Stimulated activated CD4-positive, alpha-beta T cell treated with anti-CD3 and anti-CD28 coated beads, Interleukin-2, amount 100 ng/mL, for 48 hours (primary cell): Measurements from ENCODE around the gene TTLL6.
A peak's percentile ranks its signal among the peaks of the same experiment; 100 is the strongest.
"Not testable (repeated sequence)": the region's sequence is repeated elsewhere in the genome, so short reads cannot be mapped to it uniquely, and the experiment has no call there.

Source experiments
- DNase-seq, 2 donors: peaks; one replicate each; pipeline ENCODE4 v3.0.0-alpha.2; 2020

Gene TTLL6

GRCh38 chr17:48816774-48817590 is at the start of gene TTLL6:
Gene TTLL6 (minus strand): TSS chr17:48817229. CDS start chr17:48817072, 157 bp downstream.
- DNase-seq, result peak; percentile 57 to 63

DNA sequence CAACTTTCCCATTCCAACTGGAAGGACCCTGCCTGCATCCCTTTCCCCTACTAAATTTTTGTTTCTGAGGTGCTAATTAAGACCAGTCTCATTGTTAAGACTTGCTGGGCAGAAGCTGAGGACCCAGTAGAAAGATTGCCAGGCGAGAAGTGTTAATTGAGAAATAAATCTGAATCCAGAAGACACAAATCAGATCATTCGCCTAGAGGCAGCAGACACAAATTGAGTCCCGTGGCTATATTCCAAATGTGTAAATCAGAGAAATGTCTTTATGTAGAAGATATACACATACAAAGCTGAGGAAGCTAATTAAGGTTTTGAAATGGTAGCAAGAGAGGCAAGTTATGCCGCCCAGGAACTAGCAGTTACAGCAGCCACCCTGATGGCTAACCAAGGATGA is 43.4 kb upstream of the TTLL6 start:
- no peak for DNase-seq

DNA sequence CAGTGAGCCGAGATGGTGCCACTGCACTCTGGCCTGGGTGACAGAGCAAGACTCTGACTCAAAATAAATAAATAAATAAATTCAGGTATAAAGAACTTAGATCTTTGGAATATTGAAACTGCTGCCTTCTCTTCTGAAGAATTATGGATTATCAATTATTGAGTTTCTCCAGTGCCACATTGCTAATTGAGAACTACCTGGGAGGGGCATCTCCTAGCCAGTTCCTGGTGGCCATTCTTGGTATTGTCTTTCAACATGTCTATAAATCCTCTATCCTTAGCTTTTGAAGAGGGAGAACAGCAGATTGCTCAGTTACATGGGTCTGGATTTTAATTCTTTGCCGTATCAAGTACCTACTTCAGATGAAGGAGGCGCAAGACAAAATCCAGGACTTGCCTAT is 43.0 kb upstream of the TTLL6 start:
- no peak for DNase-seq

- DNase-seq, result no peak
Measured at GRCh38 chr17:48856122-48856821, 39.2 kb upstream of the TTLL6 start.

GRCh38 chr17:48854774-48855476 is 37.9 kb upstream of the TTLL6 start:
- no peak for DNase-seq

DNA sequence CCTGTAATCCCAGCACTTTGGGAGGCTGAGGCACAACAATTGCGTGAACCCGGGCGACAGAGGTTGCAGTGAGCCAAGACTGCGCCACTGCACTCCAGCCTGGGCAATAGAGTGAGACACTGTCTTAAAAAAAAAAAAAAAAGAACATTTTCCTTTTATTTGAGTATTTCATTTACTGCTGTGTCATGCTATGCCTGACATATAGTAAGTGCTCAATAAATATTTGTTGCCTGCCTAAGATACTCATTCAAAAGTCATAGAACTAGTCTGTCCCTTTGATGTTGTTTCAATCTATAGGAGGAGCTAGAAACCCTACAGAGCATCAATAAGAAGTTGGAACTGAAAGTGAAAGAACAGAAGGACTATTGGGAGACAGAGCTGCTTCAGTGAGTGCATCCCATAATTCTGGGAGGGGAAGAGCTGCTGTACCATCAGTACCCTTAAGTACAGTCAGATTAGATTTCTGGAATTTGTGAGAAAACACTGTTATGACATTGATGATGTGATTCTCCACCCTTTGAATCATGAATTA is 33.8 kb upstream of the TTLL6 start:
- DNase-seq, result no peak

- no peak for DNase-seq
Measured at GRCh38 chr17:48843187-48843900, 26.3 kb upstream of the TTLL6 start.

- no peak for DNase-seq
Measured at GRCh38 chr17:48842746-48843145, 25.7 kb upstream of the TTLL6 start.

- no peak for DNase-seq
Measured at GRCh38 chr17:48841395-48841831, 24.4 kb upstream of the TTLL6 start.

DNA sequence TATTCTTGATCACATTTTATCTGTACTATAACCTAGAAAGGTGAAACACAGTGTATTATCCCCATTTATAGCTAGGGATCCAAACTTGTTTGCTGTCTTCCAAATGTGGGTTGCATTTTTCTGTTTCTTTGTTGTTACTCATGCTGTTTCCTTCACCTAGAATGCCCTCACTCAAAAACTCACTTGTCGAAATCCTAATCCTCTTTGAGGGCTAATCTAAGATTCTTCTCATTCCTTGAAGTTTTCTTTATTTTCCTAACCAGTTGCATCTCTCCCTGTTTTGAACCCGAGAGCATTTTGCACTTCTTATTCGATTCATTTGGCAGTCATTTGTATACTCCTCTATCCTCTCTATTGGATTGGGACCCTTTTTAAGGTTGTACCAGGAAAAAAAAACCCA is 23.4 kb upstream of the TTLL6 start:
- no peak for DNase-seq

- DNase-seq, result not testable (repeated sequence)
Measured at GRCh38 chr17:48837458-48837857, 20.4 kb upstream of the TTLL6 start.

DNA sequence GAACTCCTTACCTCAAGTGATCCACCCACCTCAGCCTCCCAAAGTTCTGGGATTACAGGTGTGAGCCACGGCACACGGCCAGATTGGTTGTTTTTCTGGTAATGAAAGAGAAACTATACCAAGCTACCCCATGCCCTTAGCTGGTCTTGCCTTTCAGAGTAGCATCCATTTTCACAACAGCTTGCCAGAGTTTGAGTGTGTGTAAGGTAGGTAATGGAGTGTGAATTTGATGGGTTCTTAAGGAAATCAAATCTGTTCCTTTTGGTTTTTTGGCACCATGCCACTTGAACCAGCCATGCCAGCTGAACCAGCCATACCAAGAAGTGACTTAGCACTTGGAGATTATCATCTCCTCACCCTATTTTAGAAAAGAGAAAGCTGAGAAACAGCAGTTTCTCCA is 18.9 kb upstream of the TTLL6 start:
- DNase-seq, result no peak

- DNase-seq, result no peak
Measured at GRCh38 chr17:48834973-48835372, 17.9 kb upstream of the TTLL6 start.

DNA sequence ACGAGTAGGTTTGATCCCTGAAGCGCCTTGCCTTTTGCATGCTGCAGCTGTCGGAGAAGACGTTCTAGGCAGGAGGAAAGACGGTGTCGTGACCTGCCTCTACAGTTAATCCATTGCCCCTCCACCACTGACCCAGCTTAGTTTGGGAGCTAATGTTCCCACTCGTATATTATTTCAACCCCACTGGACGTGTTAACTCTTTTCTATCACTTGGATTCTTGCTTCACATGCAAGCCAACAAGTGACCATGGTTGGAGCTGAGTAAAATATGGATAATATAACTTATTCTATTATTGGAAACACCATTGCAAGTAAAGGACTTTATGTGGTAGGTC is 14.5 kb upstream of the TTLL6 start:
- no peak for DNase-seq

- peak; percentile 82 to 91 for DNase-seq
Measured at GRCh38 chr17:48830840-48831548, 14.0 kb upstream of the TTLL6 start, which contains the start of gene CALCOCO2. Gene CALCOCO2 (plus strand): TSS chr17:48831035. CDS start chr17:48841708, 10,673 bp downstream.

DNA sequence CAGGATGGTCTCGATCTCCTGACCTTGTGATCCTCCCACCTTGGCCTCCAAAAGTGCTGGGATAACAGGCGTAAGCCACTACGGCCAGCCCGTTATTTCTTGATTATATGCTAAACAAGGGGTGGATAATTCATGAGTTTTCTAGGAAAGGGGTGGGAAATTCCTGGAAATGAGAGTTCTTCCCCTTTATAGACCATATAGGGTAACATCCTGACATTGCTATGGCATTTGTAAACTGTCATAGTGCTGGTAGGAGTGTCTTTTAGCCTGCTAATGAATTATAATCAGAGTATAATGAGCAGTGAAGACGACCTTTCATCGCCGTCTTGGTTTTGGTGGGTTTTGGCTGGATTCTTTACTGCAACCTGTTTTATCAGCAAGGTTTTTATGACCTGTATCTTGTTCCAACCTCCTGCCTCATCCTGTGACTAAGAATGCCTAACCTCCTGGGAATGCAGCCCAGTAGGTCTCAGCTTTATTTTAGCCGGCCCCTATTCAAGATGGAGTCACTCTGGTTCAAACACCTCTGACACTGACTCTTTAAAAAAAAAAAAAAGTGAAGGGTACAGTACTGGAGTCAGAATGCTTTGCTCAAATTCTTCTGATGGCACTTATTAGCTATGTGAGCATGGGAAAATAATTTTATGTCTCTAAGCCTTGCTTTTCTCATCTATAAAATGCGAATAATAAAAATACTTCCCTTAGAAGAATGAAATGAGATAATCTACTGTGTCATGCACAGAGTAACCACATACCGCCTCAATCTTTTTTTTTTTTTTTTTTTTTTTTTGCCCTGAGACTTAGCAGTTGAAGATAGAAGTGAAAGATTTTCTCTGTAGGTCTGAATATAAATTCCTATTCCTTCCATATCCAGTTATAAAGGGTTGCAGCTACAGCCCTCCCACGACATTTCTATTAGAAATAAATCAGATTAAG is 8.7 kb upstream of the TTLL6 start:
- DNase-seq, result no peak

DNA sequence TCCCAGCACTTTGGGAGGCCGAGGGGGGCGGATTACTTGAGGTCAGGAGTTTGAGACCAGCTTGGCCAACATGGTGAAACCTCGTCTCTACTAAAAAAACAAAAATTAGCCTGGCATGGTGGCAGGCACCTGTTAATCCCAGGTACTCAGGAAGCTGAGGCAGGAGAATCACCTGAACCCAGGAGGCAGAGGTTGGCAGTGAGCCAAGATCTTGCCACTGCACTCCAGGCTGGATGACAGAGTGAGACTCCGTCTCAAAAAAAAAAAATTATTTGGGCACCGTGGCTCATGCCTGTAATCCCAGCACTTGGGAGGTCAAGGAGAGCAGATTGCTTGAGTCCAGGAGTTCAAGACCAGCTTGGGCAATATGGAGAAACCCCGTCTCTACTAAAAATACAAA is 3.9 kb upstream of the TTLL6 start:
- DNase-seq, result not testable (repeated sequence)

DNA sequence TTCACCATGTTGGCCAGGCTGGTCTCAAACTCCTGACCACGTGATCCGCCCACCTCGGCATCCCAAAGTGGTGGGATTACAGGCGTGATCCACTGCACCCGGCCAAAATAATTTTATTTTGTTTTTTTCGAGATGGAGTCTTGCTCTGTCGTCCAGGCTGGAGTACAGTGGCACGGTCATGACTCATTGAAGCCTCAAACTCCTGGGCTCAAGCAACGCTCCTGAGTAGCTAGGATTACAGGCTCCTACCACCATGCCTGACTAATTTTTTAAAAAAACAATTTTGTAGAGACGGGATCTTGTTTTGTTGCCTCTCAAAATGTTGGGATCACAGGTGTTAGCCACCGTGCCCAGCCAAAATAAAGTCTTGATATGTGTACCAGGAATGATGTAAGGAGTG is 2.4 kb upstream of the TTLL6 start:
- no peak for DNase-seq

DNA sequence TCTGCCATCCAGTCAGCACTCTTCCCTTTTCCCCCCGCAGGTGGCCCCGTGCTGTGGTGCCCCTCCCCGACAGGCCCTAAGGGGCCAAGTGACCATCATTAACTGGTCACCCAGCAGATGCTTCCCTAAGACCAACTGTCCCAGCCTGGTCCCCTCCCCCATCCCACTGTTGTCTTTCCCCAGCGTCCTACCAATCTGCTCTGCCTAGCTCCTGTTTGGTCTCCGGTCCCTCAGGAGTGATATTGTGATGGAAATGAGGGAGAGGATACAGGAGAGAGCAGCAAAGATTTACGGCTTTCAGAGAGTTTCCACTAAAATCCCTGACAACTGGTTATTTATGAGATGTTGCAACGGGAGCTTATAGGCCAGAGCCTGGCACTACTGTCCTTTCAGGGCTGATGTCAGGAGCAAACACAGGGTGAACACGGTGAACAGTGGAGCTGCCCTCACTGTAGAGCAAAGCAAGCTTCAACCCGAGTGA is 1.4 kb upstream of the TTLL6 start:
- no peak for DNase-seq

DNA sequence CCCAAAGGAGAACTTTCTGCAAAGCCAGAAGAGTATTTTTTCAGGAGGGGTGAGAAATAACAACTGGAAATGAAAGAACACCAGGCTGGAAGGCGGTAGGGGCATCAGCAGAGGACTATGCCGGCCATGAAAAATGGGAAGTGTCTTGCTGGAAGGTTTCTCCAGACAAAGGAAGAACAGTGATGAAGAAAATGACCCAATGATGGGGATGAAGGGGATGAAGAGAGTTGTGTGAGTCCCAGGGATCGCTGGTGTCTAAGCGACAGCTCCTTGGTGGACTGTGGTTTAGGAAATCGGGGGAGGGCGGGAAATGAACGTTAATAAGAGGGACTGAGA is 623 bp downstream of the TTLL6 start:
- DNase-seq, result no peak

DNA sequence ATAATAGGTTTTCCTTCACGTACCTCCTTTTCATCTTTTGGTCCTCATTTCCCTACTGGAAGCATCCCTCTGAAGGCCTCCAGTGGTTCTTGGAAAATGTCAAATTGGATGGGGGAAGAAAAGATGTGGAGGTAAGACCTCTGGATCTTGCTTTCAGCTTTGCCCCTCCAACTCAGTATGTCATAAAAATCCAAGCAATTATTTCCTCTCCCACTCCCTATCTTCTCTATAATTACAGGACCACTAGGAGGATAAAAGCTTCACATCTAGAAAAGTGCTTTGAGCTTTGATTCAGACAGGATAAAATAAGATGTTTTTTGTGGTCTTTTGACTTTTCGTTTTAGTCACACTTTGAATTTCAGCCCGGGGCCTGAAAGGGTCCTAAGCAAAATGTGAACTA is 1.7 kb downstream of the TTLL6 start:
- DNase-seq, result no peak
